B cell (primary cell): ENCODE measurements around the gene PRKCZ. TPM values are rescaled to one million over a fixed set of nuclear protein-coding genes. Genes with fewer than 3 reads are reported as not detected.

Source experiments
- ATAC-seq: fragments of 200-7000 bp; cut with Tn5 transposase; one replicate; pipeline ENCODE4 v1.10.0; 2021; ENCODE audit warnings: low read depth, mild to moderate bottlenecking, moderate number of reproducible peaks, moderate library complexity
- CTCF ChIA-PET: fragments of 350-600 bp; sonication (Branson Sonifier 250); formaldehyde crosslinking; loops from one replicate; lab custom pipeline; 2021; ENCODE audit warnings: antibody characterized with exemption, inconsistent platforms; lab: Charles Lee
- POLR2A ChIA-PET: fragments of 350-600 bp; sonication (Branson Sonifier 250); formaldehyde crosslinking; loops from one replicate; lab custom pipeline; 2021; ENCODE audit warnings: antibody characterized with exemption; lab: Charles Lee
- DNase-seq: peaks from one replicate; pipeline ENCODE4 v3.0.0; 2013
- H2AFZ ChIP-seq: 2 replicates; pipeline ENCODE4 v1.6.1; 2012; ENCODE audit warnings: mild to moderate bottlenecking, low read depth, low read length; ENCODE audit not compliant: insufficient read depth, poor library complexity, severe bottlenecking
- H3K27ac ChIP-seq, 2 donors: 1 replicate in 1 of 2; 2 replicates in 1 of 2; pipeline ENCODE4 v1.5.1; 2012 to 2013; ENCODE audit warnings: low read length in 2 of 2, mild to moderate bottlenecking in 2 of 2, moderate library complexity in 1 of 2
- H3K27me3 ChIP-seq, 4 experiments: fragments of 200-600 bp in 1 of 4; sonication (generic) in 1 of 4; replicated peaks in 1 of 4; 1 replicate in 2 of 4; 2 replicates in 2 of 4; pipeline versions ENCODE4 v1.6.1 to v1.7.0; 2013 to 2016; ENCODE audit warnings: low read length in 3 of 4, mild to moderate bottlenecking in 2 of 4, mixed read lengths in 1 of 4, moderate library complexity in 1 of 4; ENCODE audit not compliant: insufficient read depth in 4 of 4, control insufficient read depth in 3 of 4; ENCODE audit errors: control extremely low read depth in 1 of 4
- H3K36me3 ChIP-seq, 2 experiments: replicated peaks in 1 of 2; 1 replicate in 1 of 2; 2 replicates in 1 of 2; pipeline versions ENCODE4 v1.6.1 to v1.7.1; 2013; ENCODE audit warnings: low read length in 1 of 2; ENCODE audit not compliant: insufficient read depth in 2 of 2, control insufficient read depth in 1 of 2; ENCODE audit errors: control extremely low read depth in 1 of 2, extremely low read depth in 1 of 2
- H3K4me1 ChIP-seq, 2 donors: fragments of 200-600 bp in 1 of 2; sonication (generic) in 1 of 2; 1 replicate in 1 of 2; 2 replicates in 1 of 2; pipeline versions ENCODE4 v1.5.1 to v1.6.1; 2013 to 2017; ENCODE audit warnings: low read length in 2 of 2; ENCODE audit not compliant: control insufficient read depth in 2 of 2, insufficient read depth in 2 of 2
- H3K4me2 ChIP-seq: replicated peaks from 2 replicates; pipeline ENCODE3; 2012; ENCODE audit warnings: mild to moderate bottlenecking, low read depth, low read length; ENCODE audit not compliant: poor library complexity, severe bottlenecking
- H3K4me3 ChIP-seq, 5 experiments: fragments of 200-600 bp in 1 of 5; sonication (generic) in 1 of 5; 1 replicate in 3 of 5; 2 replicates in 2 of 5; pipeline versions ENCODE4 v1.5.1 to v1.7.0; 2011 to 2016; ENCODE audit warnings: low read length in 4 of 5, mild to moderate bottlenecking in 4 of 5, low read depth in 2 of 5, control low read depth in 1 of 5, moderate library complexity in 1 of 5; ENCODE audit not compliant: insufficient read depth in 1 of 5; ENCODE audit errors: control extremely low read depth in 1 of 5, extremely low read depth in 1 of 5
- H3K79me2 ChIP-seq: fragments of 200-600 bp; sonication (generic); one replicate; pipeline ENCODE4 v1.6.0; 2016; ENCODE audit warnings: low read length; ENCODE audit not compliant: control insufficient read depth, insufficient read depth
- H3K9ac ChIP-seq: fragments of 200-600 bp; sonication (generic); 2 replicates; pipeline ENCODE4 v1.6.1; 2017; ENCODE audit warnings: mild to moderate bottlenecking, low read length, moderate library complexity
- H3K9me3 ChIP-seq, 3 donors: one replicate each; pipeline versions ENCODE4 v1.6.1 to v1.7.1; 2013; ENCODE audit warnings: low read length in 2 of 3; ENCODE audit not compliant: control insufficient read depth in 2 of 3, insufficient read depth in 1 of 3; ENCODE audit errors: control extremely low read depth in 1 of 3
- H4K20me1 ChIP-seq: 2 replicates; pipeline ENCODE4 v1.6.0; 2012; ENCODE audit warnings: mild to moderate bottlenecking, low read length; ENCODE audit not compliant: insufficient read depth, control insufficient read depth, poor library complexity, severe bottlenecking
- H3K27ac Mint-ChIP-seq: one replicate; pipeline ENCODE4 v1.8.0; 2021; ENCODE audit warnings: mixed read lengths
- H3K27me3 Mint-ChIP-seq: one replicate; pipeline ENCODE4 v1.8.0; 2021; ENCODE audit warnings: mixed read lengths
- H3K4me1 Mint-ChIP-seq: one replicate; pipeline ENCODE4 v1.8.0; 2021; ENCODE audit warnings: mixed read lengths
- H3K4me3 Mint-ChIP-seq: one replicate; pipeline ENCODE4 v1.8.0; 2021; ENCODE audit warnings: mixed read lengths
- H3K9me3 Mint-ChIP-seq: one replicate; pipeline ENCODE4 v1.8.0; 2022; ENCODE audit warnings: mixed read lengths; ENCODE audit not compliant: insufficient read depth
- CTCF ChIP-seq: fragments of 200-600 bp; IDR thresholded peaks from one replicate; pipeline ENCODE4 v1.8.0; 2022; ENCODE audit warnings: antibody characterized with exemption, mild to moderate bottlenecking
- EZH2 ChIP-seq: IDR thresholded peaks from 2 replicates; pipeline ENCODE4 v1.6.1; 2012; ENCODE audit warnings: borderline replicate concordance, low read depth, mild to moderate bottlenecking, moderate library complexity, low read length; ENCODE audit not compliant: insufficient read depth, poor library complexity, severe bottlenecking
- WGBS: methylation state at CpG from one replicate; pipeline ENCODE4 v1.1.5; 2013; ENCODE audit warnings: missing lambda C conversion rate; ENCODE audit not compliant: insufficient coverage; 5-methylcytosine and 5-hydroxymethylcytosine counted together
- intact Hi-C: fragments of 100-400 bp; cut with micrococcal nuclease; formaldehyde crosslinking; loops from one replicate; pipeline ENCODE4 v1.10.0; 2022
- polyA plus RNA-seq: library from polyadenylated mRNA; depleted of rRNA; stranded (reverse); fragments of >200 nt; gene quantifications from 2 replicates; pipeline ENCODE4 v1.2.3, GENCODE V29; 2012
- total RNA-seq, 2 donors: library from RNA; stranded (reverse); fragments of 120-200 nt in 1 of 2; gene quantifications; 1 replicate in 1 of 2; 2 replicates in 1 of 2; pipeline versions ENCODE4 v1.2.3 to v1.2.4, GENCODE V29; 2013 to 2022

Gene PRKCZ
- total and polyA plus RNA-seq, 2 donors (not counting 1 experiment from before 2014, with no cell fraction given) = 17.9 to 53.2 TPM

GRCh38 chr1:2027961-2028583 lies 22.1 kb upstream of the PRKCZ start:
- peak; percentile 50 for ATAC-seq
- Histone ChIP-seq H3K79me2 (no peaks in the 10 kb centered on the region), H3K4me2 (peak overlapping the region; percentile 59), H3K4me1 (peaks cover 17 to 33% of the 10 kb centered on the region in 2 donors), H3K4me3 (peak overlapping the region in 1 of 5 experiments; percentile 5), H3K36me3 (no peaks in the 10 kb centered on the region), H3K9me3 (no peaks in the 10 kb centered on the region), H3K27ac (no peak overlapping the region), H2AFZ (no peak overlapping the region), H3K9ac (peak overlapping the region; percentile 11), H4K20me1 (no peaks in the 10 kb centered on the region), H3K27me3 (peaks cover 0 to 21% (median 0%) of the 10 kb centered on the region in 4 experiments)
- peak overlapping the region; percentile 26 for H3K27ac Mint-ChIP-seq
- peak overlapping the region; percentile 55 for H3K4me3 Mint-ChIP-seq
- peaks cover 8% of the 10 kb centered on the region for H3K4me1 Mint-ChIP-seq
- peaks cover 9% of the 10 kb centered on the region for H3K27me3 Mint-ChIP-seq
- ChIA-PET CTCF (interaction anchor here (1.5 kb wide), 1 partner anchor 17 kb away, joined by 7 read pairs; no protein-coding TSS in a partner anchor), POLR2A (no interaction called here)
- intact Hi-C loops = no loop called here
- peak; percentile 39 for DNase-seq
- no peak for TF ChIP-seq CTCF
- TF ChIP-seq EZH2 = no peak
- no peaks in the 10 kb centered on the region for H3K9me3 Mint-ChIP-seq
- whole genome bisulfite sequencing = 75% methylated on average over 44 of the region's 46 CpGs

- H4K20me1 ChIP-seq = no peaks in the 10 kb centered on the region
- no peaks in the 10 kb centered on the region for H3K36me3 ChIP-seq
- Mint-ChIP-seq H3K27me3 (peaks cover 3% of the 10 kb centered on the region), H3K27ac (no peak overlapping the region), H3K4me1 (peaks cover 8% of the 10 kb centered on the region), H3K4me3 (no peak overlapping the region), H3K9me3 (no peaks in the 10 kb centered on the region)
- peak overlapping the region; percentile 59 for H3K4me2 ChIP-seq
- H2AFZ ChIP-seq = no peak overlapping the region
- intact Hi-C loops = no loop called here
- 91% methylated on average over 25 of the region's 26 CpGs for WGBS
- no peak overlapping the region for H3K9ac ChIP-seq
- ATAC-seq (no peak), DNase-seq (no peak)
- peaks cover 17 to 33% of the 10 kb centered on the region in 2 donors for H3K4me1 ChIP-seq
- POLR2A ChIA-PET = no interaction called here
- no peaks in the 10 kb centered on the region for H3K9me3 ChIP-seq
- H3K27ac ChIP-seq = no peak overlapping the region
- TF ChIP-seq EZH2 (no peak), CTCF (no peak)
- peaks cover 0 to 16% (median 0%) of the 10 kb centered on the region in 4 experiments for H3K27me3 ChIP-seq
- CTCF ChIA-PET = interaction anchor here (1.5 kb wide), 1 partner anchor 16 kb away, joined by 7 read pairs; no protein-coding TSS in a partner anchor
- H3K79me2 ChIP-seq = no peaks in the 10 kb centered on the region
- H3K4me3 ChIP-seq = no peak overlapping the region
Observed at GRCh38 chr1:2028870-2029560, 21.2 kb upstream of the PRKCZ start.
